PC-3 (cell line): ENCODE data around the gene METAP1D. TPM values are rescaled to one million over a fixed set of nuclear protein-coding genes. Genes with fewer than 3 reads are reported as not detected.

Source experiments
- ATAC-seq: fragments of 200-7000 bp; cut with Tn5 transposase; 2 replicates; pipeline ENCODE4 v1.9.1; 2020; ENCODE audit warnings: mild to moderate bottlenecking, moderate library complexity
- BruUV-seq: library from RNA; stranded (reverse); fragments of 400-500 nt; replicated peaks from 2 replicates; lab custom pipeline; 2021; lab: Mats Ljungman, UMichigan
- CTCF ChIA-PET: fragments of 300-600 bp; sonication (Branson Sonifier 250); formaldehyde crosslinking; loops from one replicate; lab custom pipeline; 2022; ENCODE audit warnings: antibody characterized with exemption; lab: Charles Lee
- POLR2A ChIA-PET: fragments of 300-600 bp; sonication (Branson Sonifier 250); formaldehyde crosslinking; loops from one replicate; lab custom pipeline; 2022; ENCODE audit warnings: antibody characterized with exemption; ENCODE audit not compliant: unreplicated experiment; lab: Charles Lee
- DNase-seq: peaks from one replicate; pipeline ENCODE4 v3.0.0-alpha.2; 2015
- H2AFZ ChIP-seq: fragments of 300-600 bp; sonication (generic); 2 replicates; pipeline ENCODE4 v1.6.0; 2016; ENCODE audit warnings: antibody characterized with exemption, low read length
- H3F3A ChIP-seq: fragments of 300-600 bp; sonication (generic); one replicate; pipeline ENCODE4 v1.6.0; 2017; ENCODE audit warnings: antibody characterized with exemption, low read length, control low read depth, mild to moderate bottlenecking; ENCODE audit not compliant: unreplicated experiment
- H3K27ac ChIP-seq: fragments of 300-600 bp; sonication (generic); 2 replicates; pipeline ENCODE4 v1.5.1; 2016; ENCODE audit warnings: mild to moderate bottlenecking, low read length
- H3K27me3 ChIP-seq: fragments of 300-600 bp; sonication (generic); 2 replicates; pipeline ENCODE4 v1.6.1; 2016; ENCODE audit warnings: low read length, mixed read lengths
- H3K36me3 ChIP-seq: fragments of 300-600 bp; sonication (generic); 2 replicates; pipeline ENCODE4 v1.6.1; 2016; ENCODE audit warnings: low read depth, mixed run types, low read length, mixed read lengths
- H3K4me1 ChIP-seq: fragments of 300-600 bp; sonication (generic); 2 replicates; pipeline ENCODE4 v1.5.1; 2016; ENCODE audit warnings: low read length; ENCODE audit not compliant: insufficient read depth
- H3K4me2 ChIP-seq: fragments of 300-600 bp; sonication (generic); 2 replicates; pipeline ENCODE4 v1.6.0; 2016; ENCODE audit warnings: low read length
- H3K4me3 ChIP-seq: fragments of 300-600 bp; sonication (generic); 2 replicates; pipeline ENCODE4 v1.5.1; 2016; ENCODE audit warnings: mild to moderate bottlenecking, low read length, mixed read lengths
- H3K79me2 ChIP-seq: fragments of 300-600 bp; sonication (generic); 2 replicates; pipeline ENCODE4 v1.6.1; 2017; ENCODE audit warnings: low read length, mixed read lengths
- H3K9ac ChIP-seq: fragments of 300-600 bp; sonication (generic); 2 replicates; pipeline ENCODE4 v1.6.0; 2016; ENCODE audit warnings: mild to moderate bottlenecking, low read length
- H3K9me2 ChIP-seq: fragments of 300-600 bp; sonication (generic); replicated peaks from 2 replicates; pipeline ENCODE4 v1.6.1; 2016; ENCODE audit warnings: mixed run types, low read length, mixed read lengths
- H3K9me3 ChIP-seq: fragments of 300-600 bp; sonication (generic); 2 replicates; pipeline ENCODE4 v1.6.1; 2016; ENCODE audit warnings: low read length, mixed read lengths
- H4K20me1 ChIP-seq: fragments of 300-600 bp; sonication (generic); 2 replicates; pipeline ENCODE4 v1.6.1; 2016; ENCODE audit warnings: low read length, mixed read lengths
- EZH2 ChIP-seq: fragments of 300-600 bp; sonication (generic); IDR thresholded peaks from one replicate; pipeline ENCODE4 v1.6.1; 2017; ENCODE audit warnings: antibody characterized with exemption, mild to moderate bottlenecking, low read length; ENCODE audit not compliant: unreplicated experiment
- EZH2phosphoT487 ChIP-seq: fragments of 300-600 bp; sonication (generic); IDR thresholded peaks from 2 replicates; pipeline ENCODE4 v1.6.1; 2018; ENCODE audit warnings: mild to moderate bottlenecking, antibody characterized with exemption, low read length, borderline replicate concordance
- intact Hi-C: fragments of 100-400 bp; cut with micrococcal nuclease; formaldehyde crosslinking; loops from 2 replicates; pipeline ENCODE4 v1.9.0; 2023
- total RNA-seq: library from RNA; depleted of rRNA; stranded (reverse); fragments of >200 nt; gene quantifications from 2 replicates; pipeline ENCODE4 v1.2.3, GENCODE V29; 2014
- TF ChIP-seq, protein P1 (sequence below): fragments of 300-600 bp; sonication (generic); conservative IDR thresholded peaks from 2 replicates; pipeline ENCODE4 v1.5.1; 2017; ENCODE audit warnings: antibody characterized with exemption, low read depth, mild to moderate bottlenecking, low read length

METAP1D gene
- total RNA-seq, 1 experiment from 2014 or later: 12.0 TPM

DNA sequence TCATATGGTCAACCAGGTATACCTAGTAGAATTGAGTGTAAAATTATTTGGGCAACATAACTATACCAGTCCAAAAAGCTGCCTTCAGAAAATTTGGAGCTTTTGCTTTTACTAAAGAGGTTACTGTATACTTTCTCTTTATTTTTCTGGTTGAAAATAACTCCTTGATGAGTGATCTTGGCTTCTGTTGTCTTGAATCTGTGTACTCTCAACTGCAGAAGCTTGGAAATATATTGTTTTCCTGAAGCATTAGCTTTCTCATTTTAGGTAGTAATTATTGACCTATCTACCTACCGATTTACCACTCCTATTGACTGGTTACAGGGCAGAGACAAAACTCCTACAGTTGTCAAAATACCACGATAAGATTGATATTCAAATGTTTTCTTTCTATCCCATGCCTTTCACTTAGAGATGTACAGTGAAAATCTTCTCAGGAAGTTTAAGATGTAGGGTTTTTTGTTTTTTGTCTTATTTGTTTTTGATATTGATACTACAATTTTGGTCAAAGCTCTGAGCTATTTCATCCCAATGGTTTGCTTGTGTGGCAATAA is 49.9 kb downstream of the METAP1D start:
- H4K20me1 ChIP-seq: no peaks in the 10 kb centered on the region
- no peak overlapping the region for H3K4me2 ChIP-seq
- no peaks in the 10 kb centered on the region for H3K79me2 ChIP-seq
- no peak for ATAC-seq
- H3K4me1 ChIP-seq: peaks cover 4% of the 10 kb centered on the region; the same call in 1 of the 2 replicates
- H2AFZ ChIP-seq: no peak overlapping the region
- H3K9me2 ChIP-seq: no peaks in the 10 kb centered on the region
- ChIA-PET CTCF (no interaction called here), POLR2A (no interaction called here)
- no peak overlapping the region for H3K27ac ChIP-seq
- TF ChIP-seq EZH2: no peak
- TF ChIP-seq, protein P1, sequence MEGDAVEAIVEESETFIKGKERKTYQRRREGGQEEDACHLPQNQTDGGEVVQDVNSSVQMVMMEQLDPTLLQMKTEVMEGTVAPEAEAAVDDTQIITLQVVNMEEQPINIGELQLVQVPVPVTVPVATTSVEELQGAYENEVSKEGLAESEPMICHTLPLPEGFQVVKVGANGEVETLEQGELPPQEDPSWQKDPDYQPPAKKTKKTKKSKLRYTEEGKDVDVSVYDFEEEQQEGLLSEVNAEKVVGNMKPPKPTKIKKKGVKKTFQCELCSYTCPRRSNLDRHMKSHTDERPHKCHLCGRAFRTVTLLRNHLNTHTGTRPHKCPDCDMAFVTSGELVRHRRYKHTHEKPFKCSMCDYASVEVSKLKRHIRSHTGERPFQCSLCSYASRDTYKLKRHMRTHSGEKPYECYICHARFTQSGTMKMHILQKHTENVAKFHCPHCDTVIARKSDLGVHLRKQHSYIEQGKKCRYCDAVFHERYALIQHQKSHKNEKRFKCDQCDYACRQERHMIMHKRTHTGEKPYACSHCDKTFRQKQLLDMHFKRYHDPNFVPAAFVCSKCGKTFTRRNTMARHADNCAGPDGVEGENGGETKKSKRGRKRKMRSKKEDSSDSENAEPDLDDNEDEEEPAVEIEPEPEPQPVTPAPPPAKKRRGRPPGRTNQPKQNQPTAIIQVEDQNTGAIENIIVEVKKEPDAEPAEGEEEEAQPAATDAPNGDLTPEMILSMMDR: no peak
- no peak for TF ChIP-seq EZH2phosphoT487
- no peak overlapping the region for H3K9ac ChIP-seq
- no TSS peak for BruUV-seq
- H3K27me3 ChIP-seq: no peaks in the 10 kb centered on the region
- no peaks in the 10 kb centered on the region for H3K9me3 ChIP-seq
- no peaks in the 10 kb centered on the region for H3F3A ChIP-seq
- DNase-seq: no peak
- H3K36me3 ChIP-seq: no peaks in the 10 kb centered on the region
- no peak overlapping the region for H3K4me3 ChIP-seq
- intact Hi-C loops: no loop called here

DNA sequence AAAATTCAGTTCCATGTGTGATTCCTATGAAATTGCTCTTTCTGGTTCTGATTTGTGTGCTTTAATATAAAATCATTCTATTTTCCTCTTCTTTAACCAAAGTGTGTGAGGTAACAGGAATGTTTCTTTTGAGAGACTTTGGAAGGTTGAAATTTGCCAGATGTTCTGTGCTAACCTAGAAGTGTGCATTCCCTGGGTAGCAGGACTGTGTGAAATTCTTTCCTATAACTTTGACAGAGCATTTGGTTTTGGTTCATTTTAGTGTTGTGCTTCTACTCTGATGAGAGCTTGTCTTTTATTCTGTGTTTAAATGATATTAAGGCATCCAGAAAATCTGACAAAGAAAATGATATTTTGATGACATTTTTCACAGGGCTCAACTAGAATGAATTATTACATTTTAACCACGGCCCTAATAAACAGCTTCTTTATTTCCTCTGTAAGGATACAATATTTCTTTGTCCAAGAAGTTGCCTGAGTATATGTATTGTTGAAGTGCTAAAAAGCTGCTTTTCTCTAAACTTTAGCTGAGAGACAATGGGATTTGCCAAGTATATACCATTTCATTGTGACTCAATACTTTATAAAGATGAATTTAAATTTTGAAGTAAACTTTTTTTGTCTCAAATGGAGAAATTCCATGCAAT is 50.8 kb downstream of the METAP1D start:
- Histone ChIP-seq H4K20me1 (no peaks in the 10 kb centered on the region), H3K4me3 (no peak overlapping the region), H3K9ac (no peak overlapping the region), H3K36me3 (no peaks in the 10 kb centered on the region), H3K4me2 (no peak overlapping the region), H3K27ac (no peak overlapping the region), H3K9me2 (no peaks in the 10 kb centered on the region), H3K79me2 (no peaks in the 10 kb centered on the region), H3K4me1 (peaks cover 4% of the 10 kb centered on the region; the same call in 1 of the 2 replicates), H2AFZ (no peak overlapping the region), H3F3A (no peaks in the 10 kb centered on the region), H3K27me3 (no peaks in the 10 kb centered on the region), H3K9me3 (no peaks in the 10 kb centered on the region)
- DNase-seq (no peak), ATAC-seq (no peak)
- ChIA-PET CTCF (no interaction called here), POLR2A (no interaction called here)
- no peak for TF ChIP-seq EZH2
- TF ChIP-seq EZH2phosphoT487: no peak
- intact Hi-C loops: no loop called here
- BruUV-seq: no TSS peak

DNA sequence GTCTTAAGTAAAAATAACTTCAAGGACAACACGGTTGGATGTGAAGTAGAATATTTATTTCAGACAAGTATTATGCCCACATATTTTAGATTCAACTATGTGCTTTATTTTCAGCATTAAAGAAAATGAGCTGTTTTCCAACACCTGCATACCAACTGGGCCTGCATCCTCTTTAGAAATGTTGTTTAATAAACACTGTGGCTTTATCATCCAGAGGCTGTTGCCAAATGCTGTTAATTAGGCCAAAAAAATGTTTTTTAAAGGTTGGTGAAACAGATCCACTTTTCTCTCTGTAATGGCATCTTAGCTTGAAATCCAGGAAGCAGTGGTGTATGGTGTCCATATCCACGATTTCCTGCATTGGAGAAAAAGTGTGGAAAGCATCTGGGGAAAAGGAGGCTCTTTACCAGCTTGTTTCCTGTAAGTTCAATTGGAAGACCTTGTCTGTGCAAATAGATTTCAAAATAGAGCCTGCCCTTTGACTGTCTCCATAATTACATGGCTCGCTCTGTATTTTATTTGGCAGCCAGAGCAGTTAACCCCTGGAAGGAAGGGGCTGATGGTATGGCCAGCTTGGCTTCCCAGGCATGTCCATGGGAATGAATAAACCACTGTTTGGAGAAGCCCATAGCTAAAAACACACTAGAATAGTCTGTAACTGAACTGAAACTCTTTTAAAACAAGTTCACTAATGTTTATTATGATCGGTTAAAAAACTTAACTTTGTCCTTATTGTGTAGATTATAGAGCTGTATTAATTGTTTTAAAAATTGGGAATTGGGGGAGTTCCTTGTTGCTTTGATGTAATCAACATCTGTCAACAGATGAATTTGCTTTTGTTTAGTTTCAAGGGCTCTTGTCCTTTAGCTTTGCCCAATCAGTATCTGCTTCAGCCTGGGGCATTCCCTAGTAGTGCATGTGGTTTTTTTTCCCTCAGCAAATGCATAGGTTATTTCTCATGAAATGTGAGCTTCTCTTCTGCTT is 52.5 kb downstream of the METAP1D start:
- ChIA-PET POLR2A (no interaction called here), CTCF (no interaction called here)
- no peak for ATAC-seq
- Histone ChIP-seq H3K36me3 (no peaks in the 10 kb centered on the region), H3K9me3 (no peaks in the 10 kb centered on the region), H3K9ac (no peak overlapping the region), H3K9me2 (no peaks in the 10 kb centered on the region), H2AFZ (no peak overlapping the region), H3K79me2 (no peaks in the 10 kb centered on the region), H4K20me1 (no peaks in the 10 kb centered on the region), H3K4me1 (no peaks in the 10 kb centered on the region), H3K4me2 (no peak overlapping the region), H3F3A (no peaks in the 10 kb centered on the region), H3K4me3 (no peak overlapping the region), H3K27ac (no peak overlapping the region), H3K27me3 (no peaks in the 10 kb centered on the region)
- TF ChIP-seq, protein P1: no peak
- no peak for TF ChIP-seq EZH2phosphoT487
- no peak for TF ChIP-seq EZH2
- no TSS peak for BruUV-seq
- DNase-seq: no peak
- intact Hi-C loops: no loop called here
